Heart right ventricle (tissue), 16 donors: ENCODE data around the gene GPSM1. TPM values are rescaled to one million over a fixed set of nuclear protein-coding genes. Genes with fewer than 3 reads are reported as not detected.
A peak's percentile ranks its signal among the peaks of the same experiment; 100 is the strongest.

ENCODE experiments used
- ATAC-seq, 8 donors: fragments of 200-7000 bp; cut with Tn5 transposase; one replicate each; pipeline ENCODE4 v1.9.1; 2020; ENCODE audit warnings: mild to moderate bottlenecking in 8 of 8, moderate library complexity in 8 of 8, moderate number of reproducible peaks in 1 of 8
- DNase-seq, 2 donors: peaks; one replicate each; pipeline ENCODE4 v3.0.0-alpha.2; 2020
- H3K27ac ChIP-seq, 10 donors: fragments of 200-600 bp; sonication (generic) in 2 of 10; one replicate each; pipeline versions ENCODE4 v1.5.0 to v1.8.0; 2020 to 2022; ENCODE audit warnings: mild to moderate bottlenecking in 3 of 10
- H3K27me3 ChIP-seq, 7 donors: fragments of 200-600 bp; one replicate each; pipeline ENCODE4 v1.8.0; 2021 to 2022; ENCODE audit warnings: mild to moderate bottlenecking in 2 of 7
- H3K36me3 ChIP-seq, 9 donors: fragments of 200-600 bp; sonication (generic) in 1 of 9; one replicate each; pipeline versions ENCODE4 v1.5.0 to v1.8.0; 2020 to 2022; ENCODE audit warnings: mild to moderate bottlenecking in 2 of 9
- H3K4me1 ChIP-seq, 9 donors: fragments of 200-600 bp; sonication (generic) in 1 of 9; one replicate each; pipeline versions ENCODE4 v1.5.0 to v1.8.0; 2020 to 2022; ENCODE audit warnings: mild to moderate bottlenecking in 4 of 9
- H3K4me3 ChIP-seq, 10 donors: fragments of 200-600 bp; sonication (generic) in 2 of 10; one replicate each; pipeline versions ENCODE4 v1.5.0 to v1.8.0; 2020 to 2022; ENCODE audit warnings: mild to moderate bottlenecking in 7 of 10, moderate library complexity in 2 of 10
- H3K9me3 ChIP-seq, 11 donors: fragments of 200-600 bp in 10 of 11; sonication (generic) in 2 of 11; one replicate each; pipeline versions ENCODE4 v1.5.0 to v1.8.0; 2013 to 2022; ENCODE audit warnings: mild to moderate bottlenecking in 2 of 11, control low read depth in 1 of 11, moderate library complexity in 1 of 11
- CTCF ChIP-seq, 9 donors: fragments of 200-600 bp; sonication (generic) in 2 of 9; IDR thresholded peaks; one replicate each; pipeline versions ENCODE4 v1.5.0 to v1.8.0; 2021 to 2022; ENCODE audit warnings: antibody characterized with exemption in 9 of 9, mild to moderate bottlenecking in 5 of 9, moderate library complexity in 1 of 9
- WGBS, 2 donors: extraction: QIAGEN DNeasy Blood & Tissue Kit; methylation state at CpG; one replicate each; pipeline ENCODE4 v1.1.7; 2013; ENCODE audit warnings: inconsistent platforms in 1 of 2; 5-methylcytosine and 5-hydroxymethylcytosine counted together
- intact Hi-C, 10 donors: fragments of 100-400 bp; cut with DNase I; formaldehyde crosslinking; loops; one replicate each; pipeline versions ENCODE4 v1.11.1 to v1.14.2; 2022
- polyA plus RNA-seq, 2 donors: library from polyadenylated mRNA; stranded (reverse); fragments of 200-250 nt; gene quantifications; one replicate each; pipeline ENCODE4 v1.2.3, GENCODE V29; 2013
- total RNA-seq, 10 donors: library from RNA; stranded (reverse); fragmentation: NEBNext Ultra II Directional in 3 of 10; extraction: Animal tissue kit (Norgen Biotek cat#: 25700) in 3 of 10; gene quantifications; one replicate each; pipeline versions ENCODE4 v1.2.1 to v1.2.4, GENCODE V29; 2021 to 2023
- donor health status: Arrhythmogenic right ventricular cardiomyopathy.
- donor health status: ischemic (EF 13 %, LVEDD 7.1; RV severe dilation, severe dysfunction).
- donor health status: healthy with polysubstance abuse.
- donor health status: DM: no; HTN: yes; CAD: no.
- donor health status: DM: no; HTN: no; CAD: no.
- donor health status: ischemic (EF 25% LVEDD 6.9; RV normal size, moderate dysfunction).
- donor health status: ischemic (EF 25% LVEDD 5.7; RV mildly dilated, moderate dysfunction).
- donor health status: healthy.
- donor health status: DM: yes; HTN: yes; CAD: no.
- donor health status: Ischemic cardiomyopathy.
- donor health status: ischemic (EF 35%, LVEDD 5.7; RV mildly dilated, moderate dysfunction).
- donor health status: nonischemic (EF 11% LVEDD 7.7; RV severe dilation, severe dysfunction).
- donor health status: DM: yes; HTN: yes; CAD: no.
- donor health status: PGD.
- donor health status: ischemic (EF 29% LVEDD 5.4; RV normal size, mild dysfunction).
- donor health status: nonischemic (EF 23%, LVEDD 6.1; RV moderate dilation, normal function).

GPSM1 gene
- total and polyA plus RNA-seq, 12 donors, result 19.4 to 87.8 (median 25.8) TPM

DNA sequence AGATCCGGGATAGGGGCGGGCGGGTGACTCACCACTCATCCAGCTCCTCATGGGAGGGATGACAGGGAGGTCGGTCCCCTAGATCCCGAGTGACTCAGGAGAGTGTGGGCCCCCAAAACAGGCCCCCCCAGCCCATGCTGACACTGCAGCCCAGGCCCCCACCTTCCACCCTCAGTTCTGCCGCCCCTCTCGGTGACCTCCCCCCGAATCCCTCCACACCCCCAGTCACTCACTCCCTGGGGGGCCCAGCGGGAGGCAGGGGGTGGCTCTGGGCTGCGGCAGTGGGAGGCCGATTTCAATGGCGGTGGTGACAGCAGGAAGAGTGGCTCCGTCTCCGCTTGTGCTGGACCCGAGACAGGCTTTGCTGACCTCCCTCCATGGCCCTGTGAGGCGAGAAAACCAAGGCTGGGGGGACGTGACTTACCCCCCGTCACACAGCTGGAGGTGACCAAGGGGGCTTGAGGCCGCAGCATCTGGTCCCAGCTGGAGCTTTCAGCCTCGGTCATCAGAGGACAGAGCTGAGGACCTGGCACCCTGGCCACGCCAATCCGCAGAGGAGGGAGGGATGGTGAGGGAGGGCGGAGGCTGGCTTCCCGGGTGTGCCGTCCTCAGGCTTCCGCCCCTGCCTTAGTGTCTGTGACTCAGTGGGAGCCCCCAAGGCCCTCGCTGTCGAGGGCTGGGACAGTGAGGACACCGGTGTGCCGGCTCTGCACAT lies 9.0 kb downstream of the GPSM1 start:
- intact Hi-C loops, result loop anchor here in 1 of 10 donors (5.0 kb wide), 1 partner anchor 66 kb away; the partner anchor contains the start of gene SNAPC4
- ATAC-seq, result peak in 2 of 8 donors; percentile 30 to 38
- H3K27me3 ChIP-seq, result no peaks in the 10 kb centered on the region
- peak overlapping the region in 3 of 10 donors; percentile 21 to 31 (median 23) for H3K27ac ChIP-seq
- 79 to 80% methylated on average over 30 of the region's 30 CpGs for WGBS, 2 donors
- H3K36me3 ChIP-seq, result peaks cover 0 to 48% (median 6%) of the 10 kb centered on the region in 9 donors
- no peak for TF ChIP-seq CTCF (IDR thresholded peaks at IDR 0.05)
- no peak for DNase-seq
- H3K4me1 ChIP-seq, result peaks cover 0 to 17% (median 7%) of the 10 kb centered on the region in 9 donors
- no peak overlapping the region for H3K4me3 ChIP-seq
- no peaks in the 10 kb centered on the region for H3K9me3 ChIP-seq

DNA sequence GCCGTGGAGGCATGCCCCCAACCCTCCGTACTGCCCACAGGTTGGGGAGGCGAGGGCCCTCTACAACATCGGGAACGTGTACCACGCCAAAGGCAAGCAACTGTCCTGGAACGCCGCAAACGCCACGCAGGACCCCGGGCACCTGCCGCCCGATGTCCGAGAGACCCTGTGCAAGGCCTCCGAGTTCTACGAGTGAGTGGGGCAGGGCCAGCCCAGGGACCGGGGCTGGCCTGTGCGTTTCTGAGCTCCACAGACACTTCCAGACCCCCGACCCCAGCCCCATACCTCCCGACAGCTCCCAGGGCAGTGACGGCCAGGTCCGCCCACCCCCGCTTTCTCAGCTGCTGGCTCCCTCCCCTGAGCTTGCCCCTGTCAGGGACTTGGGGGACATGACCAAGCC lies 9.5 kb downstream of the GPSM1 start:
- Histone ChIP-seq H3K27me3 (no peaks in the 10 kb centered on the region), H3K36me3 (peaks cover 0 to 44% (median 6%) of the 10 kb centered on the region in 9 donors), H3K27ac (peak overlapping the region in 1 of 10 donors; percentile 21), H3K4me1 (peaks cover 0 to 23% (median 12%) of the 10 kb centered on the region in 9 donors), H3K4me3 (no peak overlapping the region), H3K9me3 (no peaks in the 10 kb centered on the region)
- TF ChIP-seq CTCF (IDR thresholded peaks at IDR 0.05), result no peak
- intact Hi-C loops, result loop anchor here in 1 of 10 donors (5.0 kb wide), 1 partner anchor 65 kb away; the partner anchor contains the start of gene SNAPC4
- DNase-seq (no peak), ATAC-seq (no peak)
- WGBS, 2 donors, result 92 to 93% methylated on average over 23 of the region's 23 CpGs

DNA sequence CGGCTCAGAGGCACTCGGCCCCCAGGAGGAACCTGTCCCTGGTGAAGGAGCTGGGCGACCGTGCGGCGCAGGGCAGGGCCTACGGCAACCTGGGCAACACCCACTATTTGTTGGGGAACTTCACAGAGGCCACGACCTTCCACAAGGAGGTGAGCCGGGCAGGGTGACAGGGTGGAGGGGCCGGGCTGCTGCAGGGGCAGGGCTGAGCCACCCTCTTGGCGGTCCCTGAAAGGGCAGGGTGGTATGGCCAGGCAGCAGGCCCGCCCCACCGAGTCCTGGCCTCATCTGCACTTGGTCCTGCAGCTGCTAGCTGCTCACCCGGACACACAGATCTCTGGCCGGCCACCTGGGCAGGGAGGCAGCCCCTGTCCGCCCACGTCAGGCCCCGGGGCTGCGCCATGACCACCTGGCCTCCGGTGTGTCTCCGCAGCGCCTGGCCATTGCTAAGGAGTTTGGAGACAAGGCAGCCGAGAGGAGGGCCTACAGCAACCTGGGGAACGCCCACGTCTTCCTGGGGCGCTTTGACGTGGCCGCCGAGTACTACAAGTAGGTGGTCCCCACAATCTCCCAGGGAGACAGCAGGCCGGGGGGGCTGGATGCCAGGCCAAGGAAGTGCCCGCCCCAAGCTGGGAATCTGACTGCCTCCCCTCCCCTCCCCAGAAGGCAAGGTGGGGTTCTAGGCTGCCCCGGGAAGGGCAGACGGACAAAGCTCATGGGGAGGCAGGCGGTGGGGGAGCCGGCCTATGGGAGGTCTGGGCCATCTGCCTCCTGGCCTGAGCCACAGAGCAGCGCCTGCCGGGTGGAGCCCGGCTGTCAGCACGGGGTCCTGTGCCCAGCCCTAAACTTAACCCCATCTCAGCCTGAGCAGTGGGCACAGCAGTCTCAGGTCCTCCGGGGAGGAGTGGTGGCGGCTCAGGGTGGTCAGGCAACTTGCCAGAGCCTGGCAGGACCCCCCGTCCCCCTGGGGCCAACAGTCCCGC lies 10.4 kb downstream of the GPSM1 start:
- Histone ChIP-seq H3K27me3 (no peaks in the 10 kb centered on the region), H3K4me3 (no peak overlapping the region), H3K36me3 (peaks cover 0 to 40% (median 6%) of the 10 kb centered on the region in 9 donors), H3K27ac (no peak overlapping the region), H3K4me1 (peaks cover 4 to 31% (median 20%) of the 10 kb centered on the region in 9 donors), H3K9me3 (no peaks in the 10 kb centered on the region)
- intact Hi-C loops, result loop anchor here in 2 of 10 donors (2.0 to 5.0 kb wide), 2 partner anchors 63 to 65 kb away; partner anchors contain the start of gene SNAPC4 (in 2 of the 2)
- ATAC-seq (no peak), DNase-seq (no peak)
- TF ChIP-seq CTCF (IDR thresholded peaks at IDR 0.05), result no peak
- whole genome bisulfite sequencing, 2 donors, result 86 to 87% methylated on average over 40 to 43 of the region's 43 CpGs

DNA sequence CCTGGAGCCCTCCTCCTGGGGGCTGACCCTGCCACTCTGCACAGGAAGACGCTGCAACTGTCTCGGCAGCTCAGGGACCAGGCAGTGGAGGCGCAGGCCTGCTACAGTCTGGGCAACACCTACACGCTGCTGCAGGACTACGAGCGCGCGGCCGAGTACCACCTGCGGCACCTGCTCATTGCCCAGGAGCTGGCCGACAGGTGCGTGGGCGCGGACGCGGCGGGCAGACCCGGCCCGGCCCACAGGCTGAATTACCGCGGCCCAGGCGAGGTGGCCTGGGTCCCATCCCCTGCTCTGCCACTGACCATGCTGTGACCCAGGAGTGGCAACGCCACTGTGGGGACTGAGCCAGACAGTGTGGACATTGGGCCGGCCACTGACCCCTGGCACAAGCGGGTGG lies 11.2 kb downstream of the GPSM1 start:
- no peak for TF ChIP-seq CTCF (IDR thresholded peaks at IDR 0.05)
- no peaks in the 10 kb centered on the region for H3K27me3 ChIP-seq
- no peak overlapping the region for H3K27ac ChIP-seq
- 95 to 97% methylated on average over 25 of the region's 25 CpGs for WGBS, 2 donors
- ATAC-seq, result no peak
- H3K9me3 ChIP-seq, result no peaks in the 10 kb centered on the region
- H3K4me1 ChIP-seq, result peaks cover 6 to 39% (median 26%) of the 10 kb centered on the region in 9 donors
- intact Hi-C loops, result loop anchor here in 2 of 10 donors (2.0 to 5.0 kb wide), 2 partner anchors 62 to 64 kb away; partner anchors contain the start of gene SNAPC4 (in 2 of the 2)
- peaks cover 0 to 40% (median 6%) of the 10 kb centered on the region in 9 donors for H3K36me3 ChIP-seq
- no peak for DNase-seq
- H3K4me3 ChIP-seq, result no peak overlapping the region
